GM10847 (cell line): ENCODE results near the gene FSIP1.

Experiments used
- POLR2A ChIP-seq: IDR thresholded peaks from 2 replicates; pipeline ENCODE4 v1.6.1; 2011; ENCODE audit not compliant: insufficient read length; ENCODE audit errors: extremely low read depth

The FSIP1 gene

DNA sequence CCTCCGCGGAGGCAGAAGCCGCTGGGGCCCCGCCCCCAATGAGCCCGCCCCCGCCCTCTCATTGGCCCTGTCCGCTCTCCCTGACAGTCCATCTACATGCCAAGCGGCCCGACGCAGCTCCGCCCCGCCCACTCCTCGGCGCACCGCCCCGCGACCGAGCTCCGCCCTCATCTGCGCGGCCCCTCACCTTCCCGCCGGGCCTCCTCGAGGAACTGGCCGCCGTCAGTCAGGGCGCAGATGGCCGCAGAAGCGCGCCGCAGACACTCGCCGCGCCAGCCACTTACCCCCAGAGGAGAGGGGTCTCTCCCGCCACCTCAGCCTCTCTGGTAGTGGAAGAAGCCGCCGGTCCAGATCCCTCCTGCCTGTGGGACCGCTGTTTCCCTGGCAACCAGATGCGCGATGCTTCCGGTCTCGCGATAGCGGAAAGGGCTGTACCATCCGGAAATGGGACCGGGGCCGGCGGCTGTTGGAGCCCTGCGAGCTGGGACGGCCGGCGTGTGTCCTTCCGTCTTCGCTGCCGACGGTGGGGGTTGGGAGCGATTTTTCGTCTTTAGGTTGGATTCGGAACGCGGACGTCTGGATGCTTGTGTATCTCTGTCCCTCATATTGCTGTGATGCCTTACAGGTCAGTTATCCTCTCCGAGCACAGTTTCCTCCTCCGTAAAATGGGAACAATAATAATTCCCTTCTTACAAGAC lies at the start of gene FSIP1:
Gene FSIP1 (minus strand): TSS at position 401 of the 698 bp plus-strand sequence. CDS start 6,317 bp downstream, outside the sequence.
- peak; percentile 79 for TF ChIP-seq POLR2A

DNA sequence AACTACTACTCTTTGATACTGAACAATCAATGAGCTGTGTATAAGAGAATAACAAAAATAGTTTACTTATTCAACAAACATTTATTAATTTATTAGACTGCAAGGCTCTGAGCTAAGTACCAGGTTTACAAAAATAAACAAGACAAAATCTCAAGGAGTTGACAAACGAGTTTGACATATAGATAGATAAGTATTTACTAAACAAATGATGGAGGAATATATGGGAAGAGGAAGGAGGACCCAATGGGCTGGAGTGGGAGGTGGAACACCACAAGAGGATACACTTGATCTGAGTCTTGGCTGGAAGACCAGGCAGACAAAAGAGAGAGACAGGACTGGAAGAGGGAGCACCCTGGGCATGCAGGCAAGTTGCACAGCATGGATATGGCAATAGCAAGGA lies 47.5 kb upstream of the FSIP1 start:
- no peak for TF ChIP-seq POLR2A

GRCh38 chr15:39828374-39828931 lies 45.8 kb upstream of the FSIP1 start:
- no peak for TF ChIP-seq POLR2A

DNA sequence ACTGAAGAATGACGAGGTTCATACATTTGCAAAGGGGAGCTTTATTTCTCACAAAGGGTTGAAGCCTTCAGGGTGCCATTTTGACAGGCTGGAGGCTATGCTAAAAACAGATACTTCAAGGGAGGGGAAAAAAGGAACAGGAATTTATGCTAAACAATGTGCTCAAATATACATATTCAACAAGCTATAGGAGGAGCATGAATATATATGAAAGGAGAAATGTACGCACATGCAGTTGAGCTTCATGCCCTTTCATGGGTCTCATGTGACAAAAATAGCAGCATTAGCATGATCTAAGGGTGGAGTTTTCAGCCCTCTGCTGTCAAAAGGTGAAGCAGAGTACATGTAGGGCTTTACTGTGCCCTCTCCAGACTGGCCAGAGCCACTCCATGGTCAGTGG lies 44.3 kb upstream of the FSIP1 start:
- TF ChIP-seq POLR2A = no peak

DNA sequence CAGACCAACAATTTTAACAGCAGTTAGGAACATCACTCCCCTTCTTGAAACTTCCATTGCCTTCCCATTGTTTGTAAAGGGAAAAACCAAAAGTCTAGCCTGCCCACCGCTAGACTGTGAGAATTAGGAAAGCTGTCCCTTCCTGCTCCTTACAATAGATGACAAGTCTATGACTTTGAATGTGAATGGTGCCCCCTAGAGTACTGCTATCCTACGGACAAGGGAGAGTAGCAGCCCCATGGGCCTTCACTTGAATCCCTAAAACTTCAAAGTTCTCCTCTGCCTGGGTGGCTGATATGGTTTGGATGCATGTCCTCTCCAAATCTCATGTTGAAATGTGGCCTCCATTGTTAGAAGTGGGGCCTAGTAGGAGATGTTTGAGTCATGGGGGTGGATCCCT lies 41.0 kb upstream of the FSIP1 start:
- TF ChIP-seq POLR2A = no peak

- TF ChIP-seq POLR2A = no peak
Measured at GRCh38 chr15:39820050-39820602, 37.5 kb upstream of the FSIP1 start.

DNA sequence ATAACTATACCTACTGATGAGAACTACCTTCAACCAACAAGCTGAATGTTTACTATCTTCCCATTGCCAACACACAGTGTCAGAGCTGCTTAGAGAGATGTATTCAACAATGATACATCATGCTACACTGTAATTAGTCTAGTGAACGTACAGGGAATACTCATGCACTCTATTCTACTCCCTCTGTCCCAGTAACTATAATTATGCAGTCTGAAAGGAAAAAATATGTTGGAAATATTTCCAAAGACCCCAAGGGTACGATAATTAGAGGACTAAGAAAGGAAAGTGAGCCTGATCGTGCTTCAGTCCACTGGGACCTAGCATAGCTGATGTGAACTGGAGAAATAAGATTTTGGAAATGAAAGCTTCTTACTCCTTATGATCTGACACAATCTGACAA lies 36.9 kb upstream of the FSIP1 start:
- TF ChIP-seq POLR2A = no peak

GRCh38 chr15:39817892-39818291 lies 35.3 kb upstream of the FSIP1 start:
- no peak for TF ChIP-seq POLR2A

GRCh38 chr15:39814489-39814888 lies 31.8 kb upstream of the FSIP1 start:
- no peak for TF ChIP-seq POLR2A

GRCh38 chr15:39808909-39809308 lies 26.3 kb upstream of the FSIP1 start:
- no peak for TF ChIP-seq POLR2A

DNA sequence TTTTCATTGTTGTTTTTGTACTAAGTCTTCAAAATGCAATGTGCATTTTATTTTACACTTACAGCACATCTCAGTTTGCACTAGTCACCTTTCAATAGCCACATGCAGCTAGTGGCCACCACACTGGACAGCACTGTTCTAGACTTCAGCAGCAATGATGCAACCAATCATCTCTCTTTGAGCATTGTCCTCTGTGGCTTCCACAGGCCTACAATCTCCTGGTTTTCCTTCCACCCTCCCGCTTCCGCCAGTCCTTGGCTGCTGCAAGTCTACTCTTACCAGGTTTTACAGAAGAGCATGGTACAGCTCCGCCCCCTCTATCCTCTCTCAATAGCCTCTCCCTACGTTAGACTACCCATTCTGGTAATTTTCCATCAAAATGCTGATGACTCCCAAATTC lies 25.1 kb upstream of the FSIP1 start:
- no peak for TF ChIP-seq POLR2A

- TF ChIP-seq POLR2A = no peak
Measured at GRCh38 chr15:39804026-39804425, 21.4 kb upstream of the FSIP1 start.

DNA sequence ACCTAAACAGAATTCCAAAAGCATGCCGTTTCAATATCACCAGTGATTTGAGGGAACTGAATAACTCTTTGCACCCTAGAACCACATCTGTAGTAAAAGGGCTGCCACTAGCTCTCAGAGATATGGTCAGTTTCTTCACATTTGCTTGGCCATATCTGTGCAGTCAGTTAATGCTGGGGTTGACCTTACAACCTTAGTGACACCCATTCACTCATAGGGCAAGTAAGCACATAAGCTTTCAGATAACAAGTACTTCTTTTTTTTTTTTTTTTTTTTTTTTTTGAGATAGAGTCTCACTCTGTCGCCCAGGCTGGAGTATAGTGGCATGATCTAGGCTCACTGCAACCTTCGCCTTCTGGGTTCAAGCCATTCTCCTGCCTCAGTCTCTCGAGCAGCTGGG lies 20.4 kb upstream of the FSIP1 start:
- TF ChIP-seq POLR2A = no peak

DNA sequence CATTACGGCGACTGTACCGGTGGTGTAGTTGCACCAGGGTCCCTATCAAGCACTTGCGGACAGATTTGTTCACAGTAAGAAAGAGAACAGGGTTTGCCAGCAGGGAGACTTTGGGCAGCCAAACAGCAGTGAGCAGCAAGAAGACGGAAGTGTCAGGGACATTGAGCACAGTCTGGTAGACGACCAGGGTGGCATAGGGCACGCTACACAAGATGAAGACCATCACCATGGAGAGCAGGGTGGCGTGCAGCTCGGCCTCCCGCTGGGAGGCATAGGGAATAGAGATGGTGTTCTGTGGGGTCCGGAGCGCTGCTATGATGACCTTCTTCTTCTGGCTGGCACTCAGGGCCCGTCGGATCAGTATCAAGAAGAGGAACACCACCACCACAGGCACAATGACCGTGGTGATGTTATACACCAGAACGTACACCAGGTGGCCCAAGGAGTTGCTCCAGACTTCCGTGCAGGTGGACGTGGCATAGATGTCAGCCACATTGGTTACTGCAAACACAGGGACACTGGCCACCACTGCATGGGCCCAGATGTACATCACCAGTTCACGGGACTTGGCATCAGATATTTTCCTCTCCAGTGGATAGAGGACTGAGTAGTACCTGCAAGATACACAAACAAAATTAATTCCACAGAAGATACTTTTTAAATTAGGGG lies 19.1 kb upstream of the FSIP1 start:
- TF ChIP-seq POLR2A = no peak

DNA sequence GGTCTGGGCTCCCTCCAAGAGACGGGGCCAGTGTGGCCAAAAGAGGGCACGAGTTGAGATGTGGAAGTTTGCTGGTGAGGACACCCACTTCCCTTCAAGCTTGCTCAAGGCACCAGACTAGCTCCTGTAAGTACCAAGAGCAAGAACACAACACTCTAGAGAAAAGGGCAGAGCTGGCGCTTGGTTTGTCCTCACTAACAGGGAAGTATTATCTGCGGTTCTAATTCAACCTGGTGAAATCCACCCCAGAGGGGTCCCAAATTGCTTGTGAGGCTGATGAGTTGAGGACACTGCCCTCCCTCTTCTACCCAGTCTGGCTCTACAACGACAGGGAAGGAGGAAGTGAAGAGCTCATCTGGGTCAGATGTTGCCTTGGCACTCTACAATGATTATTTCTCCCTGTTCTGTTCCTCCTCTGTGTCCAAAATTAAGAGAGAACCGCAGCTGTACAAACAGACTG lies 16.9 kb upstream of the FSIP1 start:
- TF ChIP-seq POLR2A = no peak

- no peak for TF ChIP-seq POLR2A
Measured at GRCh38 chr15:39798382-39798781, 15.7 kb upstream of the FSIP1 start.
